Measurements from ENCODE around the gene SENP5.
"Not testable (repeated sequence)": the region's sequence is repeated elsewhere in the genome, so short reads cannot be mapped to it uniquely, and the experiment has no call there.

SENP5 gene

DNA sequence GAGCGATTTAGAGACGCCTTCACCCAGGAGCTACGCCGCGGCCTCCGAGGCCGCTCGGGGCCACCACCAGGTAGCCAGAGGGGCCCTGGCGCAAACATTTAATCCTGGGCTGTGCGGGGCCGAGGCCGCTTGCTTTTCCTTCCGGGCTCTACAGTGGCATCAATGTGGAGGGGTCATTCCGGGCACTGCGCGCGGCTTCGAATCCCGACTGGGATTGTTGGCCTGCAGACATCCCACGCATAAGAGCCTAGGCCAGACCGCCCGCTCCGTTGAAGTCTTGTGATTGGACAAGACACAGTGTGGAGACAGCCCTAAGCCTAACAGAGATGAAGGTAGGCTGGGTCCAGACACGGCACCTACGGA is 75.2 kb downstream of the SENP5 start:
- no peak for DNase-seq

DNA sequence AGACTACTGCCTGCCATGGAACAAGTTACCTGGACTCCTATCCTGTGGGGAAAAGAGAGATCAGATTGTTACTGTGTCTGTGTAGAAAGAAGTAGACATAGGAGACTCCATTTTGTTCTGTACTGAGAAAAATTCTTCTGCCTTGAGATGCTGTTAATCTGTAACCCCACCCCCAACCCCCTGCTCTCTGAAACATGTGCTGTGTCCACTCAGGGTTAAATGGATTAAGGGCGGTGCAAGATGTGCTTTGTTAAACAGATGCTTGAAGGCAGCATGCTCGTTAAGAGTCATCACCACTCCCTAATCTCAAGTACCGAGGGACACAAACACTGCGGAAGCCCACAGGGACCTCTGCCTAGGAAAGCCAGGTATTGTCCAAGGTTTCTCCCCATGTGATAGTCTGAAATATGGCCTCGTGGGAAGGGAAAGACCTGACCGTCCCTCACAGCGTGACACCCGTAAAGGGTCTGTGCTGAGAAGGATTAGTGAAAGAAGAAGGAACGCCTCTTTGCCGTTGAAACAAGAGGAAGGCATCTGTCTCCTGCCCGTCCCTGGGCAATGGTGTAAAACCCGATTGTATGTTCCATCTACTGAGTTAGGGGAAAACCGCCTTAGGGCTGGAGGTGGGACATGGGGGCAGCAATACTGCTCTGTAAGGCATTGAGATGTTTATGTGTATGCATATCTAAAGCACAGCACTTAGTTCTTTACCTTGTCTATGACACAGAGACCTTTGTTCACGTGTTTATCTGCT is 76.5 kb downstream of the SENP5 start:
- DNase-seq, result not testable (repeated sequence)

DNA sequence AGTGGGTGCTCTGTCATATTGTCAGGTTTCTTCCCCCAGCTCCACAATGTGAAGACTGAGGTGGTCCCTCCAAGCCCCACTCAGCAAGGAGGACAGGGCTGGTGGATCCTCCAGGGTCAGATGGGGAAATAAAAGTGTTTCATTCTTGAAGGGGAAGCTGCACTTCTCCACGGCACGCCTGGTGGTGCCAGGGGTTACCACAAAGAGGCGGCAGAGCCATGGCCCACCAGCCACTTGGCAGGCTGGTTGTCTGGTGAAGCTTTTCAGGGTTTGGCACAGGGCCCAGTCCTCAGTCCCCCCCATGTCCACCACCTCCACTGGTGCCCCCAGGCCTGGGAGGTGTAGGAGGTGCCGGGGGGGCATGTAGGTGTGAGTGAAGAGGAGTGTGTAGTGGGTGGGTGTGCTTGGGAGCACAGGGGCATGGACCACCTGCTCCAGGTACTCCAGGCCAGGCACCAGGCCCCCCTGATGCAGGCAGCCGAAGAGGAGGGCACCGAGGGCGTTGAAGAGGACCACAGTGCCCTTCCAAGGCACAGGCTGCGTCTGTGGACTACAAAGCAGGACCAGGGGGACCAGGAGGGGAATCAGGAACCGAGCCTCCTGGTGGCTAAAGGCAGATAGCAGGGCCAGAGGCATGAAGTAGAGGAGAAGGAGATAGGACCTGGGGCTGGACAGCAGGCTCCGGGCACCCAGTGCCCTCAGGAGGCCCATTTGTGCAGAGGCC is 79.6 kb downstream of the SENP5 start:
- no peak for DNase-seq

DNA sequence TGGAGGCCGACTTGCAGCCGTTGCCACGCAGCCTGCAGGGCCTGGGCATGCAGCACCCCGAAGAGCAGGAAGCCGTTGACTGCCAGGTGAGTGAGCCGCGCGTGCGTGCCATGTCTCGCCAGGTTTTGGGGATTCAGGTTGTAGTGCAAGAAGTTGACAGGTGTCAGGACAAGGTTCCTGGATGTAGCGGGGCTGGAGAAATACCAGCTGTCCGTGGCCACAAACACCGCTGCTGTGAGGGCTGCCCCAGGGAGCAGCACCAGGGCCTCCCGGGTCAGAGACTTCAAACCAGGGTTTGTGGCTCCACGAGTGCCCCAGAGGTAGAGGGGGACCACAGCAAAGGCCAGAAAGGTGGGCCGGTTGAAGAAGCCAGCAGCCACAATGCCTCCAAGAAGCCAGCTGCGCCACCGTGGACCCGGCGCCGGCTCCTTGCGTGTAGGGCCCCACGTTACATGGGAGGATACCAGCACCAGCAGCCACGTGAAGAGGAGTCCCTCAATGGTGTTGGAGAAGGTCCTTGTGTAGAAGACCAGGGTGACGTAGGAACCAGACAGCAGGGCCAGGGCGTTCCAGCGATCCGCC is 80.2 kb downstream of the SENP5 start:
- no peak for DNase-seq

DNA sequence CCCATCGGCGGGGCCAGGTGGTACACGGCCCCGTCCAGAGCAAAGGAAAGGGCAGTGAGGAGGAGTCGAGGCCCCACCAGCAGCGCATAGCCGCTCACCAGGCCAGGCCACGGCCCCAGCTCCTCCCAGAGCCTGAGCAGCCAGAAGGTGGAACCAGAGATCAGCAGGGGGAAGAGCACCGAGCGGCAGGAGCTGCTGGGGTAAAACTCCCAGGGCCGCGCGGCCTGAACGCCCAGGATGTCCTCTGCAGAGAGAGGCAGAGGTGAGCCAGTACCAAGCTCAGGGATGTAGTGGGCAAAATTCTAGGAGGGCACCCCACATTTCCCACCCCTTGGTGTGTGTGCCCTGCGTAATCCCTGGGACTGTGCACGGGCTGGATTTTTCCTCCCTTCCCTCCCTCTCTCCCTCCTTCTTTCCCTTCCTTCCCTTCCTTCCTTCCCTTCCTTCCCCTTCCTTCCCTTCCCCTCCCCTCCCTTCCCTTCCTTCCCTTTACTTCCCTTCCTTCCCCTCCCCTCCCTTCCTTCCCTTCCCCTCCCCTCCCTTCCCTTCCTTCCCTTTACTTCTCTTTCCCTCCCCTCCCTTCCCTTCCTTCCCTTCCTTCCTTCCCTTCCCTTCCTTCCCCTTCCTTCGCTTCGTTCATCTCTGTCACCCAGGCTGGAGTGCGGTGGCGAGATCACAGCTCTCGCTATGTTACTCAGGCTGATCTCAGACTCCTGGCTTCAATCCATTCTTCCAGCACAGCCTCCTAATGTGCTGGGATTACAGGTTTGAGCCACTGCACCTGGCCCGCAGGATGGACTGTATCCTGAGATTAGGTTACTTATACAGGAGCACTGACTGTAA is 80.9 kb downstream of the SENP5 start:
- no peak for DNase-seq

DNA sequence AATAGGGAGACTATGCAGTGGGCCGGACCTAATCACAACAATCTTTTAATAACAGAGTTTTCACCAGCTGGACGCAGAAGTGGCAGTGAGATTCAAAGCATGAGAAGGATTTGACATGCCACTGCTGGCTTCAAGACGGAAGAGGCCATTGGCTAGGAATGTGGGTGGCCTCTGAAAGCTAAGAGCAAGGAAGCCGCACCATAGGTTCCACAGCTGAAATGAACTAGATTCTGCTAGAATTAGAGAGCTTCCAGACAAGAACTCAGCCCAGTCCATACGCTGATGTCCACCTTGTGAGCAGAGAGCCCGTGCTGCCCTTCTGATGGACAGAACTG is 81.5 kb downstream of the SENP5 start:
- DNase-seq, result no peak

DNA sequence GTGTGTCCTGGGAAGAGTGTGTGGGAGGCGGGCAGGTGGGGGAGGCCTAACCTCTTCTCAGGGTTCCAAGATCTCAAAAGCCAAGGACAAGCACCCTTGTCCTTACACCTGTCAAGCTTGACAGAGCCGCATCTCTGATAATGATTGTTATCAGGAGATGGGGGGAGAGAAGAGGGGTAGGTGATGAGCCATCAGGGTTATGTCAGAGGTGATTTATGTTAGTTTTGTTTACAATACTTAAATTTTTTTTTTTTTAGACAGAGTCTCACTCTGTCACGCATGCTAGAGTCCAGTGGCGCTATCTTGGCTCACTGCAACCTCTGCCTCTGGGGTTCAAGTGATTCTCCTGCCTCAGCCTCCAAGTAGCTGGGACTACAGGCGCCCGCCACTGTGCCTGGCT is 82.0 kb downstream of the SENP5 start:
- DNase-seq, result no peak

DNA sequence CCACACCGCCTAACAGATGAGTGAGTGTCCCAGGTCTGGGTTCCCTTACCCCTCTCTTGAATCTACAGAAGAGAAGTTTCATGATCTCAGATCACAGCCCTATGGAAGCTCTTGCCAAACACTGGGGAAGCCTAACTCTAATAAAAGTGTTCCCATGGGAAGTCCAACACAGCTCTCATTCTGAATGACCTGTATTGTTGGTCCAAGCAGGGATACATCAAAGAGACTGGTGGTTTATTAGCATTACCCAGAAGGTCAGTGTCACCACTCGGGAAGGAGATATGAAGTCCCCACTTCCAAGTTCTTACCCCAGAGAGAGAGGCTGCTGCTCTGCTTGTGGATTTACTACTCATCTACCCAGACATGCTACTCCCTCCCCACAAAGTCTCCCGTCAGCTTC is 83.7 kb downstream of the SENP5 start:
- DNase-seq, result no peak

DNA sequence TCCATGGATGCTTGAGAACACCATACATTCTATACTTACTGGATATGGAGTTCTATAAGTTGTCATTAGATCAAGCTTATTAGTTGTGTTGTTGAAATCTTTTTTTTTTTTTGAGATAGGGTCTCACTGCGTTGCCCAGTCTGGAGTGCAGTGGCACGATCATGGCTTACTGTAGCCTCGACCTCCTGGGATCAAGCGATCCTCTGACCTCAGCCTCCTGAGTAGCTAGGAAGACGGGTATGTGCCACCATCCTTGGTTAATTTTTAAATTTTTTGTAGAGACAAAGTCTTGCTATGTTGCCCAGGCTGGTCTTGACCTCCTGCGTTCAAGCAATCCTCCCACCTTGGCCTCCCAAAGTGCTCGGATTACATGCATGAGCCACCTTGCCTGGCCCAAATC is 87.1 kb downstream of the SENP5 start:
- DNase-seq, result no peak

DNA sequence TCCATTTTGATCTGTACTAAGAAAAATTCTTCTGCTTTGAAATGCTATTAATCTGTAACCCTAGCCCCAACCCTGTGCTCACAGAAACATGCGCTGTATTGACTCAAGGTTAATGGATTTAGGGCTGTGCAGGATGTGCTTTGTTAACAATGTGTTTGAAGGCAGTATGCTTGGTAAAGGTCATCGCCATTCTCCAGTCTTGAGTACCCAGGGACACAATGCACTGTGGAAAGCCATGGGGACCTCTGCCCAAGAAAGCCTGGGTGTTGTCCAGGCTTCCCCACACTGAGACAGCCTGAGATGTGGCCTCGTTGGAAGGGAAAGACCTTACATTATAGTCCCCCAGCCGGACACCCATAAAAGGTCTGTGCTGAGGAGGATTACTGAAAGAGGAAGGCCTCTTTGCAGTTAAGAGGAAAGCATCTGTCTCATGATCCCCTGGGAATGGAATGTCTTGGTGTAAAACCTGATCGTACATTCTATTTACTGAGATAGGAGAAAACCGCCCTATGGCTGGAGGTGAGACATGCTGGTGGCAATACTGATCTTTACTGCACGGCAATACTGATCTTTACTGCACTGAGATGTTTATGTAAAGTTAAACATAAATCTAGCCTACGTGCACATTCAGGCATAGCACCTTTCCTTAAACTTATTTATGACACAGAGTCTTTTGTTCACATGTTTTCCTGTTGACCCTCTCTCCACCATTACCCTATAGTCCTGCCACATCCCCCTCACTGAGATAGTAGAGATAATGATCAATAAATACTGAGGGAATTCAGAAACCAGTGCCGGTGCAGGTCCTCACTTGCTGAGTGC is 94.6 kb downstream of the SENP5 start:
- DNase-seq, result no peak

DNA sequence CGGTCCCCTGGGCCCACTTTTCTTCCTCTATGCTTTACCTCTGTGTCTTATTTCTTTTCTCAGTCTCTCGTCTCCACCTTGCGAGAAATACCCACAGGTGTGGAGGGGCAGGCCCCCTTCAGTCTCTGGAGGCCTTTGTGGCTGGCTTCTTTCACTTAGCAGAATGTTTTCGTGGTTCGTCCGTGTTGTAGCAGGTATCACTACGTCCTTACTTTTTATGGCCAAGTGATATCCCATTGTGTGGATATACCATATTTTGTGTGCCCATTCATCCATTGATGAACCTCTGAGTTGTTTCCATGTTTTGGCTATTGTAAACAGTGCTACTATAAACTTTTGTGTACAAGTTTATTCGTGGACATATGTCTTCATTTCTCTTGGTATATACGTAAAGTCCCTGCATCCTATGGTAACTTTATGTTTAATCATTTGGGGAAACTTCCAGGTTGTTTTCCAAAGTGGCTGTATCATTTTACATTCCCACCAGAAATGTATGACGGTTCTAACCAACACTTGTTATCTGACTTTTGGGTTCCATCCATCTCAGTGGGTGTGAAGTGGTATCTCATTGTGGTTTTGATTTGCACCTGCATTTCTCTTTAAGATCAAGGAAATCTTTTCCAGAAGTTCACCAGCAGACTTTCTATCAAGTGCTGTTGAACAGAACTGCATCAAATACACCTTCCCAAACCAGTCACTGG is 95.4 kb downstream of the SENP5 start:
- no peak for DNase-seq

DNA sequence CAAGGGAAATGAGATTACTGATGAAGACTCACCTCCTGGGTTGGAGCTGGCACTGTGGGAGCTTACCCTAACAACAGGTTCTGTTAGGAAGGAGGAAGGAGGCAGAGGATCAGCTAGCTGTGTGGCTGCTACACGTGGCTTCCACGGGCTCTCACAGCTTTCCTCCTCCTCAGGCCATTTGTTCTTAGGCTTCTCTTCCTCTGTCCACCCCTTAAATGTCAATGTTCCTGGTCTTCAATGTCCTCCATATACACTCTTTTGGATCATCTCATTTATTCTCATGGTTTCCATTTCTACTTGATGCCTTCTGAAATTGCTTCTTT is 95.9 kb downstream of the SENP5 start:
- DNase-seq, result no peak

DNA sequence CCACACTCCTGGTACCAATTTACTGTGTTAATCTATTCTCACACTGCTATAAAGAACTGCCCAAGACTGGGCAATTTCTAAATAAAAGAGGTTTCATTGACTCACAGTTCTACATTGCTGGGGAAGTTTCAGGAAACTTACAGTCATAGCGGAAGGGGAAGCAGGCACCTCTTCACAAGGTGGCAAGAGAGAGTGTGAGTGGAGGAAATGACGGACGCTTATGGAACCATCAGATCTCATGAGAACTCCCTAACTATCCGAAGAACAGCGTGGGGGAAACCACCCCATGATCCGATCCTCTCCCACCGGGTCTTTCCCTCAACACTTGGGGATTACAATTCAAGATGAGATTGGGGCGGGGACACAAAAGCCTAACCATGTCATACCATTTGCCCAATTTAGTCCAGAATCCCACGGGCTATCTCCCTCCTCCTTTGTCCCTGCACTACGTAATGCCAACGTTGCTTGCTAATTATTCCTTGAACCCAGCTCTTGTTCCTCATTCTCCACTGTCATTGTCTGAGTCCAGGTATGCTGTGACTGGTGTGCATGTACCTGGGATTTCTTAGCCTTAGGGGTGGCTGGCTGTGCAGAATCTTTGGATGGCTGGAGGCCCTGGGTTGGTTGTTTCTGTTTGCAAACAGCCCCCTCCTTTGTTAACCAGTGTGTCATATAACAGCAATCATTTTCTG is 97.5 kb downstream of the SENP5 start:
- DNase-seq, result no peak

DNA sequence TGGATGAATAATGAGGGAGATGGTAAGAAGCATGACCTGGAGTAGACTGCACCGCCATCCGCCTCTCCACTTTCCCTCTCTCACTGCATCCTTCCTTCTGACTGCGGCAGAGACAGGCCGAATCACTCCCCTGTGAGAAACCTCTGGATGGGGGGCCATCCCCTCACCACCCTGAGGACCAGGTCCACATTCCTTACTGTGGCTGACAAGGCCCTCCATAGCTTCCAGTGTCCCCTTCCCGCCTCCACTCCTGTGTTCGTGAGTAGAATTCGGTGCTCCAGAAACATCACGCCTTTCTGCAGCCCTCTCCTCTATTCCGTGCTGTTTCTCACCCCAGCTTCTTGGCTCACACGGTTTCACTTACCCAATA is 98.1 kb downstream of the SENP5 start:
- no peak for DNase-seq

DNA sequence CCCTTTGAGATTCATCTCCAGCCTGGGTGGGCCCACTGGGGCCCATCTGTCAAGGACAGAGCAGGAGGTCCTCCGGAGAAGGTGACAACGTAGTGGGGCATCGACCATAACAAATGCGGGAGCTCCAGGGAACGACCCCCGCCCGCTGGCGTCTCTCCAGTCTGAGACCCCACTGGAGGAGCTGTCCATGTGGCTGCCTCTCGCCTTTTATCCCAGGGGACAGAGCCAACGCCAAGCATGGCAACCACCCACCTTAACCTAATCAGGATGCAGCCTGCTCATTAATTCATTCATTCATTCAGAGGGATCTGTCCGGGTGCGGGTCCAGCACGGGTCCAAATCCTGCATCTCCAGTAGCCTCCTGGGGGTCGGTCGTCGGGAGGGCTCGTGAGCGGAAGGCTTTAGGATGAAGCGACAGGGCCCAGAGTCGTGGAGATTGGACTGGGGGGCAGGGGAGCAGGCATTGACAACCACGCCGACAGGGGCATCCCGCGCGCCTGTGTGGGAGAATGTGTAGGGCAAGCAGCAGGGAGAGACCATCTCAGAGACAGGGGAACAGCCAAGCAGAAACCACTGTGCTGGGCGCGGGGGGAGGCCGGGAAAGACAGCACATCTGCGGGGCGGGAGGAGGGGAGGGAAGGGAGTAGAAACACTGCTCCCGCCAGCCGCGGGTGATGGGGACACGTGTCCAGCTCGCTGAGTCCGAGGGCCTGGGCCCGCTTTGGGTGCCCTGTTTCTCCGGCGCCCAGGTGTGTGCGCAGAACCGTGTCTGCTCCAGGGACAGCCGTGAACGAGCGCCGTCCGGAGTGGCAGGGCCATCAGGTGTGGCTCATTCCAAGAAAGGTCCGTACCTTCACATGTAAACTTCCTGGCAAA is 99.0 kb downstream of the SENP5 start:
- no peak for DNase-seq

DNA sequence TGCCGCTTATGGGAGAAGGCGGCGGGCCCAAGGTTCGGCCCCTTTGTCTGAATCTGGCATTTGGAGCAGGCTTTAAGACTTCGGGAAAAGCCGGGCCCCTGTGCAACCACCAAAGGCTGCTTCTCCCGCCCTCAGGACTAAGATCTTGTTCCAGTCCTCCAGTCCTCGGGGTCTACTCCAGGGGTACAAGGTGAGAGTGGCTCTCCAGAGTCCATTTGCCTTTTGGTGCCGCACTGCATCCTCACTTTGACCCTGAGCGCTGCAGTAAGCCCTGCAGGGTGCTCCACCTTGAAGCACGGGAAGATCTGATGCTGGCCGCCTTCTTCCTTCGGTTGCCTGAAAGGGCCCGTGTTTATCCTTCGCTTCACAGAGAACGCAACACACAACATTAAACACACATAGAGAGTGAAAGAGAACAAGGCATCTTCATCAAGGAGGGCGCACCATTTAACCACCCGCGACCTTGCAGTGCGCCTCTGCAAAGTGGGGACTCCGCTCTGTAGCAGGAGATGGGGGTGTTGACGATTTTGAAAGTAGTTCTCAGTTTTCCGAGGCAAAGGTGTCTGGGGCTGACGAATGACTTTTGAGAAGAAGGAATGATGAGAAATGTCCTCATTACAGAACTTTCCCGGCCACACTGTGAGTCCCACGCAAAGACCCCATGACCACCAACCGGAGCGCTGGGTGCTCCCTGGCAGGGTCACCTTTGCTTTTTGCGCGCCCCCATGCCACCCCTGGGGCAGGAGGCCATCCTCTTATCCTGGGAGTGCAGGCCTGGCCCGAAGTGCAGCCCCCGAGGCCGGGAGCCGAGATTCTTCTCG is 99.9 kb downstream of the SENP5 start:
- DNase-seq, result no peak

DNA sequence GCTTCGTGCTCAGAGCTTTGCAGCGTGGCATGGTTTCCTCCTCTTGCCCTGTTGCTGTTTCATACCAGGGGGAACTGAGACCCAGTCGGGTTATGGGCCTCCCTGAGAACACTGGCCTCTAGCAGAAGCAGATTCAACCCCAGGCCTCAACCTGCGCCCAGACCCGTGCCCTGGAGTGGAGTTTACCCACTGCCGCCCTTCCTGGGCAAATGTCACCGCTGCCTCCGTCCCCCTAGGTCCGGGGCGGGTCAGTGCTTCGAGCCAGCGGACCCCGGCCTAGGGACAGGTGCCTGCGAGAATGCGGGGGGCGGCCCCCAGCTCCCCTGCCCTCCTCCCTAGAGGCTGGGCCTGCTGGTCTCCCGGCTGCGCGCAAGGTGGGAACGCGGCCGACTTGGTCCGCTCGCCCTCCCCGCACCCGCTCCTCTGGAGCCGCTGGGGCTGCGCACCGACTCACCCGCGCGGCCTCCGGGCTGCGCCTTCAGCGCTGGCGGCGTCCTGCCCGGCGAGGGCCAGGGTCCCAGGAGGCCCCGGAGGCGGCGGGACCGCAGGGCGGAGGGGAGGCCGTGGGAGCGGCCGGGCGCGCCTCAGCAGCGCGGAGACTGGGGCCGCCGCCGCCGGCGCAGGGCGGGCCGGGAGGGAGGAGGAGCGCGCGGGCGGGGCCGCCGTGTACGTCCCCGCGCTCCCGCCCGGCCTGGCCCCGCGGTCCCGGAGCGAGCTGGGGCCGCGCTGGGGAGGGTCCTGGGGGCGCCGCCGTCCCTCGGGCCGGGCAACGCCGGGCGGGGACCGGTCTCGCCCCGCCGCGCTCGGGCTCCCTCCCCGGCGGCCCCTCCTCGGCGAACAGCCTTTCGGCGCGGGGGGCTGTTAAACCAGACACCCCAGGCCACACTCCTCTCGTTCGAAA is 100.8 kb downstream of the SENP5 start, which contains the start of gene PIGZ:
TSS of gene PIGZ (minus strand) at position 601 of the 901 bp plus-strand sequence. CDS start 16,802 bp downstream, outside the sequence.
- DNase-seq, result peak; percentile 47 to 48

DNA sequence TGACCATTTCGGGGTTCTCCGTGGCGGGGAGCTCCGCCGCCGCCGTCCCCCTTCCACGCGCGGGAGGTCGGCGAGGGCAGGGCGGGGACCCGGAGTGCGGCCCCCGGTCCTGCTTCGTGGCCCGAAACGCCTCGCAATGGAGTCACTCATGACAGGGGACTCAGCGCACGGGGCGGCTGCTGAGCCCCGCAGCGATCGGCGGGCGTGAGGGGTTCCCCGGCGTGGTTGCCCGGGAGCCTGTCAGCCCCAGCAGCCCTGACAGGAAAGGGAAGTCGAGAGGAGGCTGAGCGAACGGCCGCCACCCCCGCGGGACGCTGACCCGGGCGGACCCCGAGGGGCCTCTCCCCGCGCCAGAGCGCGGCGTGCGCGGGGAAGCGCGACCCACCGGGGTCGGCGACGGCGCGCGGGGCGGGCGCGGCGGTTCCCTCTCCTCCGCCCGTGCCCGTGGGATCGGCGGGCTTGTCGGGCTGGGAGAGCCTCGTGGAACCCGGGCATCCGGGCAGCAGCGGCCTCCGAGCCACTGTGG is 101.5 kb downstream of the SENP5 start:
- DNase-seq, result peak; percentile 17 to 47
